DOHH2 (cell line): ENCODE results near the gene CFHR5.

Experiments used
- H3F3A ChIP-seq: fragments of 200-600 bp; sonication (generic), shearing (Covaris generic); 2 replicates; pipeline ENCODE4 v1.6.0; 2016; ENCODE audit warnings: antibody characterized with exemption, mild to moderate bottlenecking; ENCODE audit not compliant: control insufficient read depth, insufficient read depth
- H3K27ac ChIP-seq: fragments of 200-600 bp; sonication (generic); 2 replicates; pipeline ENCODE4 v1.5.1; 2014; ENCODE audit warnings: low read depth, mild to moderate bottlenecking, low read length, moderate library complexity
- H3K27me3 ChIP-seq: fragments of 200-600 bp; sonication (generic); 2 replicates; pipeline ENCODE4 v1.6.1; 2014; ENCODE audit warnings: mild to moderate bottlenecking, low read length, mixed read lengths; ENCODE audit not compliant: control insufficient read depth
- H3K36me3 ChIP-seq: fragments of 200-600 bp; sonication (generic); 2 replicates; pipeline ENCODE4 v1.6.1; 2014; ENCODE audit warnings: mild to moderate bottlenecking, low read length, moderate library complexity, mixed read lengths; ENCODE audit not compliant: control insufficient read depth
- H3K4me1 ChIP-seq: fragments of 200-600 bp; sonication (generic); 2 replicates; pipeline ENCODE4 v1.6.1; 2014; ENCODE audit warnings: mild to moderate bottlenecking, low read length, mixed read lengths; ENCODE audit not compliant: control insufficient read depth
- H3K4me2 ChIP-seq: fragments of 200-600 bp; sonication (generic); 2 replicates; pipeline ENCODE4 v1.6.0; 2014; ENCODE audit warnings: mild to moderate bottlenecking, low read length, moderate library complexity
- H3K4me3 ChIP-seq: fragments of 200-600 bp; sonication (generic); 2 replicates; pipeline ENCODE4 v1.5.1; 2014; ENCODE audit warnings: mild to moderate bottlenecking, low read length, mixed read lengths
- H3K79me2 ChIP-seq: fragments of 200-600 bp; sonication (generic); 2 replicates; pipeline ENCODE4 v1.6.1; 2014; ENCODE audit warnings: mild to moderate bottlenecking, low read length, mixed read lengths; ENCODE audit not compliant: control insufficient read depth
- H3K9me2 ChIP-seq: fragments of 200-600 bp; sonication (generic); replicated peaks from 2 replicates; pipeline ENCODE4 v1.6.1; 2014; ENCODE audit warnings: mild to moderate bottlenecking, low read length, mixed read lengths; ENCODE audit not compliant: control insufficient read depth
- H3K9me3 ChIP-seq: fragments of 200-600 bp; sonication (generic); 2 replicates; pipeline ENCODE4 v1.6.1; 2014; ENCODE audit warnings: antibody characterized with exemption, low read length, mixed read lengths; ENCODE audit not compliant: control insufficient read depth, insufficient read depth
- H4K20me1 ChIP-seq: fragments of 200-600 bp; sonication (generic); 2 replicates; pipeline ENCODE4 v1.6.0; 2014; ENCODE audit warnings: low read depth, mild to moderate bottlenecking, antibody characterized with exemption, low read length, moderate library complexity; ENCODE audit not compliant: control insufficient read depth, insufficient read depth
- EZH2phosphoT487 ChIP-seq: fragments of 200-600 bp; sonication (generic); IDR thresholded peaks from 2 replicates; pipeline ENCODE4 v1.6.1; 2017; ENCODE audit warnings: borderline replicate concordance, mild to moderate bottlenecking, antibody characterized with exemption, low read length, moderate library complexity, mixed read lengths
- TF ChIP-seq, protein P1 (sequence below): fragments of 200-600 bp; sonication (generic); IDR thresholded peaks from one replicate; pipeline ENCODE4 v1.5.1; 2014; ENCODE audit warnings: antibody characterized with exemption, mild to moderate bottlenecking, low read depth, low read length; ENCODE audit not compliant: poor library complexity, severe bottlenecking

The CFHR5 gene

DNA sequence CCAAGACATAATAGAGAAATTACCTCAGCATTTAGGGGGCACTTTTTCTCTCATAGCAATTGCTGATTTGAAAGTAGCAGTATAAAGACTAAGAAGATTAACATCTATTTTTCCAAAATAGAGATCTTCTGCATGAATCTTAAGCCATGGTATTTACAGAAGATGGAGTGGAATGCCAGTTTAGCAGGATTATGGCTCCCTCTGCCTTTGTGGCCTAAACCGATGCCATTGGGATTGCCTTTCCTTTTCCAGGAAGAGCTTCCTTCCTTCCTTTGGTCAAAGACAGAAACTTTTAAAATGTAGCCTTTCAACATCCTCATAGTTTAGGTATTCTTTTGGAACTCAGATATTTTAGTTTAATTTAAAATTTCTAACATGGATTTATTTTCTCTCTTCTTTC is 39.4 kb downstream of the CFHR5 start:
- Histone ChIP-seq H3K4me2 (no peak overlapping the region), H3F3A (no peaks in the 10 kb centered on the region), H4K20me1 (no peaks in the 10 kb centered on the region), H3K27ac (no peak overlapping the region), H3K9me2 (no peaks in the 10 kb centered on the region), H3K36me3 (no peaks in the 10 kb centered on the region), H3K4me1 (no peaks in the 10 kb centered on the region), H3K79me2 (no peaks in the 10 kb centered on the region), H3K9me3 (no peaks in the 10 kb centered on the region; the same call in 1 of the 2 replicates), H3K27me3 (no peaks in the 10 kb centered on the region), H3K4me3 (no peak overlapping the region)
- TF ChIP-seq EZH2phosphoT487 = no peak
- TF ChIP-seq, protein P1, sequence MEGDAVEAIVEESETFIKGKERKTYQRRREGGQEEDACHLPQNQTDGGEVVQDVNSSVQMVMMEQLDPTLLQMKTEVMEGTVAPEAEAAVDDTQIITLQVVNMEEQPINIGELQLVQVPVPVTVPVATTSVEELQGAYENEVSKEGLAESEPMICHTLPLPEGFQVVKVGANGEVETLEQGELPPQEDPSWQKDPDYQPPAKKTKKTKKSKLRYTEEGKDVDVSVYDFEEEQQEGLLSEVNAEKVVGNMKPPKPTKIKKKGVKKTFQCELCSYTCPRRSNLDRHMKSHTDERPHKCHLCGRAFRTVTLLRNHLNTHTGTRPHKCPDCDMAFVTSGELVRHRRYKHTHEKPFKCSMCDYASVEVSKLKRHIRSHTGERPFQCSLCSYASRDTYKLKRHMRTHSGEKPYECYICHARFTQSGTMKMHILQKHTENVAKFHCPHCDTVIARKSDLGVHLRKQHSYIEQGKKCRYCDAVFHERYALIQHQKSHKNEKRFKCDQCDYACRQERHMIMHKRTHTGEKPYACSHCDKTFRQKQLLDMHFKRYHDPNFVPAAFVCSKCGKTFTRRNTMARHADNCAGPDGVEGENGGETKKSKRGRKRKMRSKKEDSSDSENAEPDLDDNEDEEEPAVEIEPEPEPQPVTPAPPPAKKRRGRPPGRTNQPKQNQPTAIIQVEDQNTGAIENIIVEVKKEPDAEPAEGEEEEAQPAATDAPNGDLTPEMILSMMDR = no peak

DNA sequence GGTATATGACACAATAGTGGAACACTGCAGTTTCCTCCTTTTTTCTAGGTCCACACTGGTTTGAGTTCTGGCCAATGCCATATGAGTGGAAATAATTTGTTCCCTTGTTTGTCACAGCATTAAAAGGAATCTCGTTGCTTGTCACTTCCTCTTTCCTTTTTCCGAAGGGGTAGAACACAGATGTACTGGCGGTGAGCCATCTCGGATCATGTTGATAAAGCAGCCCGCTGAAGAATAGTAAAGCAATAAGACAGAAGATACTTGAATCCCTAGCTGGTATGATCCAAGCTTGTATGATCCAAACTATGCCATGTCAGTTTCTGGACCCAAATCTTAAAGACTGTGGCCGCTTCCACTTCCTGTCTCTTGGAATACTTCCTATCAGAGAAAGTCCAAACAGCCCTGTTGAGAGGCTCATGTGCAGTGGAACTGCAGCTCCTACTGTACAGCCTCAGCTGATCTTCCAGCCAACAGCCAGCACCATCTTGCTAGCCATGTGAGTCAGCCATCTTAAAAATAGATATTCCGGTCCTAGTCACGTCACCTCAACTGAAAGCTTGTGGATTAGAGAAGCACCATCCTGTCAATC is 40.3 kb downstream of the CFHR5 start:
- H4K20me1 ChIP-seq = no peaks in the 10 kb centered on the region
- no peaks in the 10 kb centered on the region for H3K36me3 ChIP-seq
- no peak overlapping the region for H3K4me3 ChIP-seq
- no peaks in the 10 kb centered on the region for H3K79me2 ChIP-seq
- H3K4me2 ChIP-seq = no peak overlapping the region
- no peaks in the 10 kb centered on the region for H3K9me2 ChIP-seq
- no peak overlapping the region for H3K27ac ChIP-seq
- H3F3A ChIP-seq = no peaks in the 10 kb centered on the region
- H3K9me3 ChIP-seq = no peaks in the 10 kb centered on the region
- TF ChIP-seq, protein P1 = no peak
- TF ChIP-seq EZH2phosphoT487 = no peak
- no peaks in the 10 kb centered on the region for H3K27me3 ChIP-seq
- H3K4me1 ChIP-seq = no peaks in the 10 kb centered on the region

DNA sequence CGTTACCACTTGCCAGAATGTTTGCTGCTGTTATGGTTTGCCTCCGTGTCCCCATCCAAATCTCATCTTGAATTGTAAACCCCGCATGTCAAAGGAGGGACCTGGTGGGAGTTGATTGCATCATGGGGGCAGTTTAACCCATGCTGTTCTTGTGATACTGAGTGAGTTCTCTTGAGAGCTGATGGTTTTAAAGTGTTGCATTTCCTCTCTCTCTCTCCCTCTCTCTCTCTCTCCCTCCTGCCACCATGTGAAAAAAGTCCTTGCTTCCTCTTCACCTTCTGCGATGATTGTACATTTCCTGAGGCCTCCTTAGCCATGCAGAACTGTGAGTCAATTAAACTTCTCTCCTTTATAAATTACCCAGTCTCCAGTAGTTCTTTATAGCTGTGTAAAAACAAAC is 44.4 kb downstream of the CFHR5 start:
- H3K79me2 ChIP-seq = no peaks in the 10 kb centered on the region
- no peak overlapping the region for H3K4me2 ChIP-seq
- H3K27me3 ChIP-seq = no peaks in the 10 kb centered on the region
- no peaks in the 10 kb centered on the region for H3K9me3 ChIP-seq
- H3F3A ChIP-seq = no peaks in the 10 kb centered on the region
- no peaks in the 10 kb centered on the region for H3K9me2 ChIP-seq
- no peaks in the 10 kb centered on the region for H3K36me3 ChIP-seq
- H3K4me1 ChIP-seq = no peaks in the 10 kb centered on the region
- TF ChIP-seq, protein P1 = no peak
- no peak for TF ChIP-seq EZH2phosphoT487
- no peak overlapping the region for H3K27ac ChIP-seq
- no peaks in the 10 kb centered on the region for H4K20me1 ChIP-seq
- no peak overlapping the region for H3K4me3 ChIP-seq
